ENCODE results near the gene MEDAG.

MEDAG gene

DNA sequence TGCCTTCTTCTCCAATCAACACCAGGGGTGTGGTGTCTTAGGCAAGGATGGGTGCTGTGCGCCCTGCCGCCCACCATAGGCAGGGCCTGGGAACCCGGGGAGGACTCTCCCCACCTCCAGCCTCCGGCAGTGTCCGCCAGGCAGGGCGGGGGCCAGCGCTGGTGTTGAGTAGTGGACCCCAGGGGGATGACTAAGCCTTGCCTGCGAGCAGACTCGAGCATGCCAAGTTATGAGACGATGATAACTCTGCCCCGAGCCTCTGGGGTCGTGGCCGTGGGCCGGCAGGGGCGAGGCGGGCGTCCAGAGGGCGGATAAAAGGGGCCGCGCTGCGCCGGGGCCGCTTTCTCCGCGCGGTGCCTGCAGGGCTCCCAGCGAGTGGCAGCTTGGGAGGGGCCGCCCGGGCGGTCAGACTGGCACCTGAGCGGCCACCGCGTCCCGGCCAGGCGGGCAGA, at the start of gene MEDAG:
Gene MEDAG (plus strand): TSS at position 340 of the 452 bp plus-strand sequence. CDS start 245 bp downstream, outside the sequence.
- Histone ChIP-seq H3K27me3 (ENCODE audit: control insufficient read depth in 5 of 5, insufficient read depth in 4 of 5, low read length in 5 of 5) (peaks cover 0 to 21% (median 13%) of the 10 kb centered on the region in 5 donors), H3K27ac (ENCODE audit: low read depth, low read length) (peak within 1 kb of the TSS; percentile 42)

GRCh38 chr13:30857018-30857417, 49.1 kb upstream of the MEDAG start:
- Histone ChIP-seq H3K9me3 (ENCODE audit: control insufficient read depth in 5 of 5, low read length in 5 of 5) (peaks cover 0 to 10% (median 7%) of the 10 kb centered on the region in 5 donors), H3K4me3 (ENCODE audit: low read depth in 1 of 5, low read length in 5 of 5) (no peak overlapping the region), H3K36me3 (ENCODE audit: control insufficient read depth in 5 of 5, insufficient read depth in 5 of 5, low read length in 5 of 5) (no peaks in the 10 kb centered on the region), H3K27ac (ENCODE audit: low read depth, low read length) (no peak overlapping the region), H3K27me3 (ENCODE audit: control insufficient read depth in 5 of 5, insufficient read depth in 4 of 5, low read length in 5 of 5) (no peaks in the 10 kb centered on the region), H3K9ac (ENCODE audit: low read length in 5 of 5) (no peak overlapping the region), H3K4me1 (ENCODE audit: control insufficient read depth in 5 of 5, insufficient read depth in 5 of 5, low read length in 5 of 5) (no peaks in the 10 kb centered on the region)

More for the DNA sequence above, at the start of gene MEDAG:
- Histone ChIP-seq H3K36me3 (ENCODE audit: control insufficient read depth in 5 of 5, insufficient read depth in 5 of 5, low read length in 5 of 5) (no peaks in the 10 kb centered on the region), H3K9ac (ENCODE audit: low read length in 5 of 5) (peak within 1 kb of the TSS in 4 of 5 donors; percentile 52 to 71 (median 63)), H3K4me3 (ENCODE audit: low read depth in 1 of 5, low read length in 5 of 5) (peak within 1 kb of the TSS; percentile 68 to 82 (median 73)), H3K4me1 (ENCODE audit: control insufficient read depth in 5 of 5, insufficient read depth in 5 of 5, low read length in 5 of 5) (peaks cover 5 to 42% (median 33%) of the 10 kb centered on the region in 5 donors), H3K9me3 (ENCODE audit: control insufficient read depth in 5 of 5, low read length in 5 of 5) (no peaks in the 10 kb centered on the region)

DNA sequence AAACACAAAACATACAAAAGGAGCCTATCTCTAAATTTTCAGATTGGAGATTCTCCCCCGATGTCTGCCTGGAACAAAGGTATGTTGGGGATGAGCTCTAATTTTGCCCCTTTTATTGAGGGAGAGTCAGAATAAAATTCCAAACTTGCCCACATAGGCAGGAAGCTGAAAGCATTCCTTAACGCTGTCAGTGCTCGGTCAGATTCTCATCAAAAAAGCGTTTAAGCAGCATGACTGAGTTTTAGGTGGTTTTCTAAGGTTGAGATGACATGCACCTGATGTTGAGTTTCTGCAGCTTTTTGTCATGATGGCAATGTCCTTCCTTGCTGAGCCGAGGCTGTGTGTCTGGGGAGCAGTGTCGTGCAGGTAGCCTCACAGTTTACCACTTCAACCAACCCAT, 48.4 kb upstream of the MEDAG start:
- Histone ChIP-seq H3K27ac (ENCODE audit: low read depth, low read length) (no peak overlapping the region), H3K27me3 (ENCODE audit: control insufficient read depth in 5 of 5, insufficient read depth in 4 of 5, low read length in 5 of 5) (no peaks in the 10 kb centered on the region), H3K36me3 (ENCODE audit: control insufficient read depth in 5 of 5, insufficient read depth in 5 of 5, low read length in 5 of 5) (no peaks in the 10 kb centered on the region)

GRCh38 chr13:30859326-30859725, 46.7 kb upstream of the MEDAG start:
- H3K27ac ChIP-seq (ENCODE audit: low read depth, low read length): no peak overlapping the region
- H3K9me3 ChIP-seq (ENCODE audit: control insufficient read depth in 5 of 5, low read length in 5 of 5): peaks cover 0 to 10% (median 7%) of the 10 kb centered on the region in 5 donors
- H3K36me3 ChIP-seq (ENCODE audit: control insufficient read depth in 5 of 5, insufficient read depth in 5 of 5, low read length in 5 of 5): no peaks in the 10 kb centered on the region
- H3K4me1 ChIP-seq (ENCODE audit: control insufficient read depth in 5 of 5, insufficient read depth in 5 of 5, low read length in 5 of 5): peaks cover 0 to 20% (median 16%) of the 10 kb centered on the region in 5 donors
- no peaks in the 10 kb centered on the region for H3K27me3 ChIP-seq (ENCODE audit: control insufficient read depth in 5 of 5, insufficient read depth in 4 of 5, low read length in 5 of 5)
- no peak overlapping the region for H3K9ac ChIP-seq (ENCODE audit: low read length in 5 of 5)
- no peak overlapping the region for H3K4me3 ChIP-seq (ENCODE audit: low read depth in 1 of 5, low read length in 5 of 5)

More for the DNA sequence above, 48.4 kb upstream of the MEDAG start:
- no peak overlapping the region for H3K9ac ChIP-seq (ENCODE audit: low read length in 5 of 5)
- no peak overlapping the region for H3K4me3 ChIP-seq (ENCODE audit: low read depth in 1 of 5, low read length in 5 of 5)
- peaks cover 0 to 10% (median 7%) of the 10 kb centered on the region in 5 donors for H3K9me3 ChIP-seq (ENCODE audit: control insufficient read depth in 5 of 5, low read length in 5 of 5)
- peaks cover 0 to 5% (median 4%) of the 10 kb centered on the region in 5 donors for H3K4me1 ChIP-seq (ENCODE audit: control insufficient read depth in 5 of 5, insufficient read depth in 5 of 5, low read length in 5 of 5)

DNA sequence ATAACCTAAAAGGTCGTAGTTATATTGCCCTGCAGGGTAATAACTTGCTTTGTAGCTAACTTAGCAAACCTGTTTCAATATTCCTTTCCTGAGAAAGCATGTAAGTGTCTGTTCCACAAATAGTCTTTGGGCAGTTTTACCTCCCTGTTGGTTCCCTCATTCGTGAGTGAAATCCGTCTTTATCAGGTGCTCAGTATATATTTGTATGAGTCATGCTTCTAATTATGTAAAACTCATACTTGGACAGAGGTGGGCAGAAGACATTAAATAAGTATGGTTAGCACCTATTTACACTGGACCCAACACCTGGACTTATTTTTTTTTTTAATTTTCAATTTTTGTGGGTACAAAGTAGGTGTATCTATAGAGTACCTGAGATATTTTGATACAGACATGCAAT, 44.9 kb upstream of the MEDAG start:
- Histone ChIP-seq H3K4me1 (ENCODE audit: control insufficient read depth in 5 of 5, insufficient read depth in 5 of 5, low read length in 5 of 5) (peaks cover 0 to 39% (median 34%) of the 10 kb centered on the region in 5 donors), H3K36me3 (ENCODE audit: control insufficient read depth in 5 of 5, insufficient read depth in 5 of 5, low read length in 5 of 5) (no peaks in the 10 kb centered on the region), H3K27me3 (ENCODE audit: control insufficient read depth in 5 of 5, insufficient read depth in 4 of 5, low read length in 5 of 5) (no peaks in the 10 kb centered on the region), H3K27ac (ENCODE audit: low read depth, low read length) (no peak overlapping the region), H3K9me3 (ENCODE audit: control insufficient read depth in 5 of 5, low read length in 5 of 5) (peaks cover 0 to 10% (median 7%) of the 10 kb centered on the region in 5 donors), H3K9ac (ENCODE audit: low read length in 5 of 5) (no peak overlapping the region), H3K4me3 (ENCODE audit: low read depth in 1 of 5, low read length in 5 of 5) (no peak overlapping the region)

DNA sequence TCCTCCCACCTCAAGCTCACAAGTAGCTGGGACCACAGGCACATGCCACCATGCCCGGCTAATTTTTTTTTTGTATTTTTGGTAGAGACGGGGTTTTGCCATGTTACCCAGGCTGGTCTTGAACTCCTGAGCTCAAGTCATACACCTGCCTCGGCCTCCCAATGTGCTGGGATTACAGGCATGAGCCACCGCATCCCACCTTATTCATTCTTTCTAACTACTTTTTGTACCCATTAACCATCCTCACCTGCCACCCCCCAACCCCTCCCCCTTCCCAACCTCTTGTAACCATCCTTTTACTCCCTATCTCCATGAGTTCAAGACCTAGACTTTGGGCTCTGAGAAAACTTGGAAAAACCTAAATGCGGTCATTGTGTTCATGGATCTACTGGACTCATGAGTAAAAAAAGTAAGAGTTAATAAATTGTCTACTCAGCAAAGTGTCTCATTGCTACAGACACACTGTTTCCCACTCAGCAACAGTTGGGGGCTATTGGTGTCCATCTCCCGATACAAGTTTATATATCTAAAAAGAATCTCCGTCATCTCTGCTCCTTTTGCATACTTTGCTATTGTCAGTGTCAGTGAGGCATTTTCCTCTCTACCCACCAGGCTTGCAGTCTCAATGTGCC, 44.1 kb upstream of the MEDAG start:
- H3K4me3 ChIP-seq (ENCODE audit: low read depth in 1 of 5, low read length in 5 of 5): no peak overlapping the region
- H3K9ac ChIP-seq (ENCODE audit: low read length in 5 of 5): peak overlapping the region in 1 of 5 donors; percentile 10
- peaks cover 0 to 44% (median 40%) of the 10 kb centered on the region in 5 donors for H3K4me1 ChIP-seq (ENCODE audit: control insufficient read depth in 5 of 5, insufficient read depth in 5 of 5, low read length in 5 of 5)
- H3K9me3 ChIP-seq (ENCODE audit: control insufficient read depth in 5 of 5, low read length in 5 of 5): peaks cover 0 to 10% (median 7%) of the 10 kb centered on the region in 5 donors
- no peak overlapping the region for H3K27ac ChIP-seq (ENCODE audit: low read depth, low read length)
- H3K27me3 ChIP-seq (ENCODE audit: control insufficient read depth in 5 of 5, insufficient read depth in 4 of 5, low read length in 5 of 5): no peaks in the 10 kb centered on the region
- H3K36me3 ChIP-seq (ENCODE audit: control insufficient read depth in 5 of 5, insufficient read depth in 5 of 5, low read length in 5 of 5): no peaks in the 10 kb centered on the region

DNA sequence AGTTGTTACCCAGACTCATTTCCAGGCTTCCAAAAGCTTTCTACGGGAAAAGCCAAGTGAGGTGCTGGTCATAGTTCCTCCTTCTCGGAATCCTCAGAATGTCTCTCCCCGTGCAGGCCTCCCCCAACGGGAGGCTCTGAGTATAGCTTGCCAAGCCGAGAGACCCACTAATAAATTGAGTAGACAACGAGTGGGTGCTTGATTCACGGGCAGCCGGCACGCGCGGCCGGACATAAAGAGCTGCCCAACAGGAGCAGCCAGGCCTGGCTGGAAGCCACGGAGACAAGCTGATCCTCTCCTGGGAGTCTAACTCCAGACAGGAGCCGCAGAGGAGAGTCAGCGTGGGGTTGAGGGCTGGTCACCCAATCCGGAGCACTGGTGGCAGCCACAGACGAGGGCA, 43.4 kb upstream of the MEDAG start:
- no peaks in the 10 kb centered on the region for H3K27me3 ChIP-seq (ENCODE audit: control insufficient read depth in 5 of 5, insufficient read depth in 4 of 5, low read length in 5 of 5)
- H3K4me3 ChIP-seq (ENCODE audit: low read depth in 1 of 5, low read length in 5 of 5): peak overlapping the region in 2 of 5 donors; percentile 6 to 15
- peaks cover 0 to 52% (median 47%) of the 10 kb centered on the region in 5 donors for H3K4me1 ChIP-seq (ENCODE audit: control insufficient read depth in 5 of 5, insufficient read depth in 5 of 5, low read length in 5 of 5)
- H3K9ac ChIP-seq (ENCODE audit: low read length in 5 of 5): peak overlapping the region in 1 of 5 donors; percentile 10
- H3K9me3 ChIP-seq (ENCODE audit: control insufficient read depth in 5 of 5, low read length in 5 of 5): peaks cover 0 to 10% (median 7%) of the 10 kb centered on the region in 5 donors
- H3K27ac ChIP-seq (ENCODE audit: low read depth, low read length): no peak overlapping the region
- no peaks in the 10 kb centered on the region for H3K36me3 ChIP-seq (ENCODE audit: control insufficient read depth in 5 of 5, insufficient read depth in 5 of 5, low read length in 5 of 5)

DNA sequence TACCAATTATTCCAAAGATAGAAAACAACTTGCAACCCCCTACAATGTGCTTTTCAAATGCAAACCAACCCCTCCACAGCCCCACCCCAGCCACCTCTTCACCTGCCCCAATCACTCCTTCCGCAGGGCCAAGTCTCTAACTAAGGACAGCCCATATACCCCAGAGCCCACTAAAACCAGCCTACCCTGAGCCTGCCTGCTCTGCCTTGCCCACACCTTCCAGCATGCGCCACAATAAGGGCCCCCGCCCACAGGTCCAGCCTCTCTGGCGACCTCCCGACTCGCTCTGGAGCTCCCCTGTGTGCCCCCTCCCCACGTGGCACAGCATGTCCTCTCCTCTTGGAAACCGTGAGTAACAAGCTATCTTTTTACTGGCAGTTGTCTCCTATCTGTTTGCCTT, 42.8 kb upstream of the MEDAG start:
- H3K9me3 ChIP-seq (ENCODE audit: control insufficient read depth in 5 of 5, low read length in 5 of 5): peaks cover 0 to 8% (median 6%) of the 10 kb centered on the region in 5 donors
- no peak overlapping the region for H3K27ac ChIP-seq (ENCODE audit: low read depth, low read length)
- H3K36me3 ChIP-seq (ENCODE audit: control insufficient read depth in 5 of 5, insufficient read depth in 5 of 5, low read length in 5 of 5): no peaks in the 10 kb centered on the region
- H3K4me1 ChIP-seq (ENCODE audit: control insufficient read depth in 5 of 5, insufficient read depth in 5 of 5, low read length in 5 of 5): peaks cover 0 to 55% (median 47%) of the 10 kb centered on the region in 5 donors
- no peaks in the 10 kb centered on the region for H3K27me3 ChIP-seq (ENCODE audit: control insufficient read depth in 5 of 5, insufficient read depth in 4 of 5, low read length in 5 of 5)
- peak overlapping the region in 1 of 5 donors; percentile 6 for H3K4me3 ChIP-seq (ENCODE audit: low read depth in 1 of 5, low read length in 5 of 5)
- H3K9ac ChIP-seq (ENCODE audit: low read length in 5 of 5): peak overlapping the region in 1 of 5 donors; percentile 10

DNA sequence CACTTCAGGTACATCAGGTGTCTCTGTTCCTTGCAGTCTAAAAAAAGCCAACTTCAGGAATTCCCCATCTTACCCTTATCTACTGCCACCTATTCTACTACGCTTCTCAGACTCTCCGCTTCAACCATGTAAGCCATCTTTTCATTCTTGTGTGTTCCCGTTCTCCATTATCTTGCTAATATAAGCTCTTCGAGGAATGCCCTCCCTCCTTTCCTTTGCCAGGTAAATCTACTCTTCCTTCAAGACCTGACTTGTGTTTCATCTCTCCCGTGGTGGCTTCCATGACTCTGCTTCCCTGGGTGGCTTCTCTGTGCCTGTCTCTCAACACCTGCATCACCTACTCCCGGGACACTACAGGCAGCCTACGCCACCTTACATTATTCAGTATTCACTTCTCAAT, 42.3 kb upstream of the MEDAG start:
- Histone ChIP-seq H3K9me3 (ENCODE audit: control insufficient read depth in 5 of 5, low read length in 5 of 5) (peaks cover 0 to 2% (median 0%) of the 10 kb centered on the region in 5 donors), H3K4me1 (ENCODE audit: control insufficient read depth in 5 of 5, insufficient read depth in 5 of 5, low read length in 5 of 5) (peaks cover 0 to 57% (median 47%) of the 10 kb centered on the region in 5 donors), H3K27ac (ENCODE audit: low read depth, low read length) (peak overlapping the region; percentile 84), H3K27me3 (ENCODE audit: control insufficient read depth in 5 of 5, insufficient read depth in 4 of 5, low read length in 5 of 5) (no peaks in the 10 kb centered on the region), H3K9ac (ENCODE audit: low read length in 5 of 5) (no peak overlapping the region), H3K4me3 (ENCODE audit: low read depth in 1 of 5, low read length in 5 of 5) (no peak overlapping the region), H3K36me3 (ENCODE audit: control insufficient read depth in 5 of 5, insufficient read depth in 5 of 5, low read length in 5 of 5) (no peaks in the 10 kb centered on the region)

- Histone ChIP-seq H3K9ac (ENCODE audit: low read length in 5 of 5) (no peak overlapping the region), H3K9me3 (ENCODE audit: control insufficient read depth in 5 of 5, low read length in 5 of 5) (no peaks in the 10 kb centered on the region), H3K36me3 (ENCODE audit: control insufficient read depth in 5 of 5, insufficient read depth in 5 of 5, low read length in 5 of 5) (no peaks in the 10 kb centered on the region), H3K4me1 (ENCODE audit: control insufficient read depth in 5 of 5, insufficient read depth in 5 of 5, low read length in 5 of 5) (peaks cover 2 to 65% (median 55%) of the 10 kb centered on the region in 5 donors), H3K27ac (ENCODE audit: low read depth, low read length) (peak overlapping the region; percentile 84), H3K27me3 (ENCODE audit: control insufficient read depth in 5 of 5, insufficient read depth in 4 of 5, low read length in 5 of 5) (no peaks in the 10 kb centered on the region), H3K4me3 (ENCODE audit: low read depth in 1 of 5, low read length in 5 of 5) (no peak overlapping the region)
Observed at GRCh38 chr13:30864433-30865122, 41.5 kb upstream of the MEDAG start.
